Measurements from ENCODE around the gene LUC7L. TPM values are rescaled to one million over a fixed set of nuclear protein-coding genes. Genes with fewer than 3 reads are reported as not detected.
"Not testable (repeated sequence)": the region's sequence is repeated elsewhere in the genome, so short reads cannot be mapped to it uniquely, and the experiment has no call there.

The LUC7L gene
- total RNA-seq, 1 donor from 2014 or later, result 154 TPM

DNA sequence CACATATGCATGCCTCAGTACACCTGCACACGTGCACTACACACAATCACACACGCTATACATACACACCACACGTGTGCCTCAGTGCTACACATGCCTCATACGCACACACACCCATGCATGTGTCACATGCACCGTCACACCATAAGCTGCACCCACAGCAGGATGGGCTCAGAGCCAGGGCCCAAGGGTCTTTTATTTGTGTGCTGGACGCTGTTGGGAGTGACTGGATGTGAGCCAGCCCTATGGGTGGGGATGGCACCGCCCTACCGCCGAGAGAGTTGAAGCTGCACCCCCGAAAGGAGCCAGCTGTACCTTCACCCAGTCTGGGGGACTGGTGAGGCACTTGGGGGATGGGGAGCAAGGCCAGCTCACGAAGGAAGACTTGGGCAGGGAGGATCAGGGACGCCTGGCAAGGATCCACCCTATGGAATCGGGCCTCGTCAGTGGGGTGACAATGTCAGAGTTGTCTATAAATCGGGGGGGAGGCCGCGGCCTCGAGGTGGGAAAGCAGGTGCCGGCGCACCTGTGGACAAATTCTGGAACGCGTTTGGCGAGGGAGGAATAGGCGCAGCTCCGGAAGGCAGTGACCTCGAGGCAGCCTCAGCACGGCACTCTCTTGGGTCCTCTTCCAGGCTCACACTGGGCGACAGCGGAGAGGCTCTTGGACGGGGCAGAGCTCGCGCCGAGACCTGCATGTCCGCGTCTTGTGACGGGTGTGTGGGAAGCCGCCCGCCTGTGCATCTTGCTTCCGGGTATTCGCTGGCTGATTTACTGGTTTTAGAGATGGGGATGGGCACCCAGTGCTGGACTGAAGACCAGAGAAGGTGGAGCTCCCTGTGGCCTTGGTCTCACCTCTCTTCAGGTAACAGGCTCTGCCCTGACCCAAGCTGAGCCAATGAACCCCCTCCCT lies 39.1 kb upstream of the LUC7L start:
- TF ChIP-seq, protein P1, sequence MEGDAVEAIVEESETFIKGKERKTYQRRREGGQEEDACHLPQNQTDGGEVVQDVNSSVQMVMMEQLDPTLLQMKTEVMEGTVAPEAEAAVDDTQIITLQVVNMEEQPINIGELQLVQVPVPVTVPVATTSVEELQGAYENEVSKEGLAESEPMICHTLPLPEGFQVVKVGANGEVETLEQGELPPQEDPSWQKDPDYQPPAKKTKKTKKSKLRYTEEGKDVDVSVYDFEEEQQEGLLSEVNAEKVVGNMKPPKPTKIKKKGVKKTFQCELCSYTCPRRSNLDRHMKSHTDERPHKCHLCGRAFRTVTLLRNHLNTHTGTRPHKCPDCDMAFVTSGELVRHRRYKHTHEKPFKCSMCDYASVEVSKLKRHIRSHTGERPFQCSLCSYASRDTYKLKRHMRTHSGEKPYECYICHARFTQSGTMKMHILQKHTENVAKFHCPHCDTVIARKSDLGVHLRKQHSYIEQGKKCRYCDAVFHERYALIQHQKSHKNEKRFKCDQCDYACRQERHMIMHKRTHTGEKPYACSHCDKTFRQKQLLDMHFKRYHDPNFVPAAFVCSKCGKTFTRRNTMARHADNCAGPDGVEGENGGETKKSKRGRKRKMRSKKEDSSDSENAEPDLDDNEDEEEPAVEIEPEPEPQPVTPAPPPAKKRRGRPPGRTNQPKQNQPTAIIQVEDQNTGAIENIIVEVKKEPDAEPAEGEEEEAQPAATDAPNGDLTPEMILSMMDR (conservative IDR thresholded peaks at IDR 0.05), result no peak
- no peaks in the 10 kb centered on the region for H3K36me3 Mint-ChIP-seq
- no peaks in the 10 kb centered on the region for H3K4me1 Mint-ChIP-seq (ENCODE audit: unreplicated experiment)
- H3K27me3 Mint-ChIP-seq, result peaks cover 5% of the 10 kb centered on the region
- H3K9me3 Mint-ChIP-seq, result no peaks in the 10 kb centered on the region
- DNase-seq (ENCODE audit: extremely low spot score, unreplicated experiment), result no peak
- H3K27ac Mint-ChIP-seq, result no peak overlapping the region
- H3K4me3 Mint-ChIP-seq, result no peak overlapping the region

DNA sequence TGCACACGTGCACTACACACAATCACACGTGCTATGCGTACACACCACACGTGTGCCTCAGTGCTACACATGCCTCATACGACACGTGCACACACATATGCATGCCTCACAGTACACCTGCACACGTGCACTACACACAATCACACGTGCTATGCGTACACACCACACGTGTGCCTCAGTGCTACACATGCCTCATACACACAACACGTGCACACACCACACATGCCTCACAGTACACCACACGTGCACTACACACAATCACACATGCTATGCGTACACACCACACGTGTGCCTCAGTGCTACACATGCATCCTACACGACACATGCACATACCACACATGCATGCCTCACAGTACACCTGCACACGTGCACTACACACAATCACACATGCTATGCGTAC lies 38.3 kb upstream of the LUC7L start:
- H3K27ac Mint-ChIP-seq; H3K9me3 Mint-ChIP-seq; H3K36me3 Mint-ChIP-seq; H3K4me1 Mint-ChIP-seq (ENCODE audit: unreplicated experiment); DNase-seq (ENCODE audit: extremely low spot score, unreplicated experiment); H3K4me3 Mint-ChIP-seq; H3K27me3 Mint-ChIP-seq: not testable (repeated sequence)

DNA sequence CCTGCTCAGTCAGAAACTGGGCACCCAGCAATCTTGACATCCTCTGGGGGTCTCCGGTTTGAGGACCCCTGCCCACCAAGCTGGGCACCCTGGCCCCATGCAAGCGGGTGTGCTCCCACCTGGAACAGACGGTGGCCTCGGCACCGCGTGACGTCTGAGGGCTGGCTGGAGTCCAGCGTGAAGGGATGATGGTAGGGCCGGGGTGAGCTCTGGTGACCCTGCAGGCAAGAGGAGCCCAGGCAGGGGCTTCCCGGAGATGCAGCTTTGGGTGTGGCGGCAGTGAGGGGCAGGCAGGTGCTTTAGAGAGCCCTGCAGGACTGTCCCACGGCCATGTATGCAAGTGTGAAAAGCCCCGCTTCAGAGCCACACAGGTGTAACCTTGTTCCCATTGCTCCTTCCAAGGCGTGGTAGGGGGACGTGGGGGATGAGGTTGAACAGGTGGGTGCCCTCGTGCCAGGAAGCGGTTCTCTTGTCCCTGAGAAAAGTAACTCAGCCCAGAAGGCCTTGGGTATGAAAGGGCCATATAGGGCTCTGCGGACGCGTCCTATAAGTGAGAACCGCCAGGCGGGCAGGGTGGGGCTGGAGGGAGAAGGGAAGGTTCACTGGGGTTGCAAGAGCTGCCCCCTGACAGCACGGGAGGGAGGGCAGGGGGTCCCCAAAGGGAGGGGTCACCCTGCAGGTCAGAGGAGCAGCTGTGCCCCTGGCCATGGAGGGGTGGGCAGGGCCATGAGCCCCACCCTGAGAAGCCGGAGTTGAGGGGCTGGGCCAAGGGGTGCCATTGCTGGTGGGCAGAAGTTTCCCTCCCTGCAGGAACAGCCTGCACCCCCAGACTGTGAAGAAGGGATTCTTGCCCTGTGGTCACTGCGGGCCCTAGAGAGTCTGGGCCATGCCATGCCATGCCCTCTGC lies 37.3 kb upstream of the LUC7L start:
- no peaks in the 10 kb centered on the region for H3K9me3 Mint-ChIP-seq
- H3K4me3 Mint-ChIP-seq, result no peak overlapping the region
- no peaks in the 10 kb centered on the region for H3K4me1 Mint-ChIP-seq (ENCODE audit: unreplicated experiment)
- no peak overlapping the region for H3K27ac Mint-ChIP-seq
- H3K27me3 Mint-ChIP-seq, result no peaks in the 10 kb centered on the region
- H3K36me3 Mint-ChIP-seq, result no peaks in the 10 kb centered on the region
- no peak for DNase-seq (ENCODE audit: extremely low spot score, unreplicated experiment)
- TF ChIP-seq, protein P1 (conservative IDR thresholded peaks at IDR 0.05), result no peak

DNA sequence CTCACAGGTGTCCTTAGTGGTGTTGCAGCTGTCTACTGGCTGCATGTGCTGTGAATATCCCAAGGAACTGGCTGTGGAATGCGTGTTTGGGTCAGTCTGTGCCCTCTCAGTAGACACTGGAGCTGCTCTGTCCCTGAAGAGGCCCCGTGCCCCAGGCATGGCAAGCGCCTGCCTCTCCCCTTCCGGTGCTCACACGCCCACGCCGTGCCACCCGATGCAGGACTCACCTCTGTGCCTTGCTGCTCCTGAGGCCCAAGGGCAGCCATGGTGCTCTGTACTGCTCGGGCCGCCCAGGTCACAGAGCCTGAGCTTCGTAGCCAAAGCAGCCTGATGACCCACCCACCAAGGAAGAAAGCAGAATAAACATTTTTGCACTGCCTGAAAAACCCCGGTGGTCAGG lies 36.5 kb upstream of the LUC7L start:
- DNase-seq (ENCODE audit: extremely low spot score, unreplicated experiment), result no peak
- H3K4me1 Mint-ChIP-seq (ENCODE audit: unreplicated experiment), result no peaks in the 10 kb centered on the region
- no peaks in the 10 kb centered on the region for H3K27me3 Mint-ChIP-seq
- TF ChIP-seq, protein P1 (conservative IDR thresholded peaks at IDR 0.05), result no peak
- no peak overlapping the region for H3K4me3 Mint-ChIP-seq
- no peaks in the 10 kb centered on the region for H3K9me3 Mint-ChIP-seq
- no peak overlapping the region for H3K27ac Mint-ChIP-seq
- peaks cover under 1% of the 10 kb centered on the region for H3K36me3 Mint-ChIP-seq

DNA sequence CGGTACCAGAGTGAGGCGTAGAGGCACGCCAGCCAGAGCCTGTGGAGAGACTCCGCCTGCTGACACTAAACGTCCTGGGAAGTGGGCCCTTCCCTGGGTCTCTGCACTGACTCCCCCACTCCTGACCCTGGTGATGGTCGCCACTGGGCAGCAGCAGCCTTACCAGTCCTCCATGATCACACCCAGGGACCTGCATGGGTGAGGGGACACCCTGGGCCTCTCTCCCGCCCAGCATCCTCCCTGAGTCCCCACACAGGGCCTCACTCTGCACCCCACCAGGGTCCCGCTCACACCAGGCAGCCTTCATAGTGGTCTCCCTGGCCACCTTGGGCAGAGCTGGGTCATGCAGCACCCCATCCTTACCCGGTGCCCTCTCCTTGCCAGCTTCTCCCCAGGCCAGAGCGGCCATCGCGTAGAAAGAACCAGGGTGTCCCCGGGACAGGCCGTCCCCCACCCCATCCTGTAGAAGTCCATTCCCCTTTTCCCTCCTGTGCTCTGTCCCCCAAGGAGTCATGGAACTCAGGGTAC lies 35.8 kb upstream of the LUC7L start:
- peak; percentile 65 for DNase-seq (ENCODE audit: extremely low spot score, unreplicated experiment)
- H3K27me3 Mint-ChIP-seq, result no peaks in the 10 kb centered on the region
- no peaks in the 10 kb centered on the region for H3K9me3 Mint-ChIP-seq
- peaks cover 4% of the 10 kb centered on the region for H3K36me3 Mint-ChIP-seq
- H3K4me1 Mint-ChIP-seq (ENCODE audit: unreplicated experiment), result no peaks in the 10 kb centered on the region
- no peak overlapping the region for H3K27ac Mint-ChIP-seq
- TF ChIP-seq, protein P1 (conservative IDR thresholded peaks at IDR 0.05), result no peak
- H3K4me3 Mint-ChIP-seq, result no peak overlapping the region
